Activated CD4-positive, alpha-beta T cell treated with anti-CD3 and anti-CD28 coated beads, Interleukin-2, amount 50 U/mL, for 4 hours (primary cell): Measurements from ENCODE around the gene ZNF888.
"Not testable (repeated sequence)": the region's sequence is repeated elsewhere in the genome, so short reads cannot be mapped to it uniquely, and the experiment has no call there.

Experiments
- DNase-seq, 2 experiments: peaks; one replicate each; pipeline ENCODE4 v3.0.0-alpha.2; 2020

Gene ZNF888

DNA sequence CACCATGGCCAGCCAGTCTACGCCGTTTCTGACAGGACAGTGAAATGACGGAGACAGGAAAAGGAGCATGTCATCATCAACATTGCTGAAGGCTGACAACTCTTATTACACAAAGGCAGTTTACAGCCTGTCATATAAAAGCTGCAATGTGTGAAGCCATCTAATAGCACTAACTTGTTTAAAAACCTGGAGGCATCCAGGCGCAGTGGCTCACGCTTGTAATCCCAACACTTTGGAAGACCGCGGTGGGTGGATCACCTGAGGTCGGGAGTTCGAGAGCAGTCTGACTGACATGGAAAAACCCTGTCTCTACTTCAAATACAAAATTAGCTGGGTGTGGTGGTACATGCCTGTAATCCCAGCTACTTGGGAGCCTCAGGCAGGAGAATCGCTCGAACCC, 55.2 kb downstream of the ZNF888 start:
- DNase-seq: not testable (repeated sequence)

DNA sequence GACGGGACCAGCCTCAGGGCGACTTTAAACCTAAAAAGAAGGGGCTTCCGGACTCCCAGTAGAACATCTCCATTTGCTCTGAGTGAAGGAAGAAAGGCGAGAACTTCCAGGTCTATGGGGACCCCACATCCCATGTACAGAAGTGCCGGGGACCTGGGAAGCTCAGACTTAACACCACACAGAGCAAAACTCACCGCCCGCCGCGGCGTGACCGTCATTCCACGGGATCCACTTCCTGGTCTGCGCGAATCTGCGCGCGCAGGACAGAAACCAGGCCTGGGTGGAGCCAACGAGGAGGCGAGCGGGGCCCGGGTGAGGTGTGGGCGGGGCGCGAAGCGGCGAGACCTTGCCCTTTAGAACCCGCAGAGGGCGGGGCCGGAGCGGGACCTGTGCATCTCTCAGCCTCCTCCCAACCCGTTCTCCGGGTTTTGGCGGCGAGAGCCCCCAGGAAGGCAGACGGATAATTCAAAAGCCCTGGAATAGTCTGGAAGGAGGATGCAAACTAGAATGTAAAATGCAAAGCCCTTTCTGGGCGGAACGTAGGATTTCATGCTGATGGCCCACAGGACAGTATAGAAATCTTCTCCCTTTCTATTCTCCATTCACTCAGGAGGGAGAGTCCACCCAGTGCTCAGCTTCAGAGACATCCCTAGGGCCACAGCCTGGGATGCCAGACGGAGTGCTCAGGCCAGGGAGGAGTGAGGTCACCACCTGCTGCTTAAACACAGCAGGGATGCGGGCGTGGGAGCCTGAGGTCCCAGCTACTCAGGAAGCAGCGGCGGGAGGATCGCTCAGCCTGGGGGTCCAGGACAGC, 65.6 kb downstream of the ZNF888 start, which contains the start of gene ZNF468:
ZNF468 (minus strand) TSS at position 242 of the 814 bp plus-strand sequence. CDS start 3,347 bp downstream, outside the sequence.
- peak; percentile 56 to 61 for DNase-seq

DNA sequence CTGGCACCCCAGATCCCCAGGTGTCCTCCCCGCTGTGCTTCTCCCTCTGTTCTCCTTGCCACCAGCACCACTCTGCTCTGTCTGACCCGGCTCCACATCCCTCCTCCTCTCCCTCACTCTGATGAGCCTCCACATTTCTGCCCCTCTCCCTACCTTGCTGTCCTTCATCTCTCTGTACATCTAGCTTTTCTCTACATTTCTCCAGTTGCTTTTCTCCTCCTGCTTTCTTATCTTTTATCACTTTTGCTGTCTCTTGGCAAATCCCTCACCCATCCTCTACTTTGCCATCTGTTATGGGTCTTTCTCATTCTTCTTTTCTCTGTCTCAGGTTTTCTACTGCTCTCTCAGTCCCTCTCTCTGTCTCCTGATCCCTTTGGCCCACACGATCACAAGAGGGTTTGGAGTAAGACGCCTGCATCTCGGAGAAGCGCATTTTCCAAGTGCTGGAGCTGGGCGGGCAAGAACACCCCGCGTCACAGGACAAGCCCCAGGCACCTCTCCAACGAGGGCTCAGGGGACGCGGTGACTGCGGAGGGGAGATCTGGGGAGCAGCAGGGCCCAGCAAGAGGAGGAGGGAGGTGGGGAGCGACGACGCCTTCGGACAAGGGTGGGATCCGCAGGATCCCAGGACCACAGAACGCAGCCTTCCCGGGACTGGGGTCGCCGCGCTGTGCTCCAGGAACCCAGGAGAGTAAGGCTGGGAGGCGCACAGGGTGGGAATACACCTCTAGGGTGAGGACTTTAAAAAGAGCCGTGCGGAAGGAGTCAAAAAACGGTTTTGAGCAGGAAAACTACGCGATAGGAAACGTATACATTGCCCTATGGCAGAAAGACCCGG, 66.5 kb downstream of the ZNF888 start:
- DNase-seq: peak; percentile 1 to 4
